ENCODE measurements around the gene IL19. TPM values are rescaled to one million over a fixed set of nuclear protein-coding genes. Genes with fewer than 3 reads are reported as not detected.

Gene IL19
- total and polyA plus RNA-seq, 2 experiments from 2014 or later, result 0.37 TPM; not detected in 1

DNA sequence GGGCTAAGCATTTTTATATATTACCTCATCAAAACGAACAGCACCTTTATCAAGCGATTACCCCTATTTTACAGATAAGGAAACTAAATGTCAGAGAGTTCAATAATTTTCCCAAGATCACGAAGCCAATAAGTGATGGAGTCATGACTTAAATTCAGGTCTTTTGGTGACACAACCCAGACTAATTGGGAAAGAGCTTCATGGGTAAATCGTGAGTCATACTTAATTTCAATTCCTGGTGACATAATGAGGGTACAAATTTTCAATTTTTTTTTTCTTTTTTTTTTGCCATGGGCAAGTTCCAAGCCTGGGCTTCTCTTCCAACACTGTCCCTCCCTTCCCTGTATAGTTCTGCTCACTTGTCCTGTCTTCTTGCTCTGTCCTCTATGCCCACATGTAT is 31.8 kb downstream of the IL19 start:
- no peaks in the 10 kb centered on the region for H3K27me3 ChIP-seq
- no peaks in the 10 kb centered on the region for H4K20me1 ChIP-seq (ENCODE audit: insufficient read depth, poor library complexity, severe bottlenecking)
- H3K4me1 ChIP-seq (ENCODE audit: insufficient read depth), result no peaks in the 10 kb centered on the region
- no peak overlapping the region for H3K27ac ChIP-seq
- H3K4me3 ChIP-seq, result no peak overlapping the region
- H3K79me2 ChIP-seq, result no peaks in the 10 kb centered on the region
- DNase-seq (ENCODE audit: low spot score), result no peak
- H3K36me3 ChIP-seq (replicated peaks; ENCODE audit: insufficient read depth, low read depth), result no peaks in the 10 kb centered on the region
- H3K4me2 ChIP-seq, result no peak overlapping the region
- TF ChIP-seq EZH2 (IDR thresholded peaks at IDR 0.05; ENCODE audit: borderline replicate concordance) (no peak), CTCF (IDR thresholded peaks at IDR 0.05; ENCODE audit: poor library complexity) (no peak), EZH2phosphoT487 (IDR thresholded peaks at IDR 0.05; ENCODE audit: low read depth, severe bottlenecking, unreplicated experiment) (no peak)
- WGBS (ENCODE audit: low lambda C conversion rate, missing lambda C conversion rate), result 91% methylated on average over 4 of the region's 4 CpGs
- no peak overlapping the region for H2AFZ ChIP-seq
- H3K9me3 ChIP-seq (ENCODE audit: low read depth), result no peaks in the 10 kb centered on the region
- no peaks in the 10 kb centered on the region for H3K9me2 ChIP-seq (replicated peaks; ENCODE audit: insufficient read depth)

DNA sequence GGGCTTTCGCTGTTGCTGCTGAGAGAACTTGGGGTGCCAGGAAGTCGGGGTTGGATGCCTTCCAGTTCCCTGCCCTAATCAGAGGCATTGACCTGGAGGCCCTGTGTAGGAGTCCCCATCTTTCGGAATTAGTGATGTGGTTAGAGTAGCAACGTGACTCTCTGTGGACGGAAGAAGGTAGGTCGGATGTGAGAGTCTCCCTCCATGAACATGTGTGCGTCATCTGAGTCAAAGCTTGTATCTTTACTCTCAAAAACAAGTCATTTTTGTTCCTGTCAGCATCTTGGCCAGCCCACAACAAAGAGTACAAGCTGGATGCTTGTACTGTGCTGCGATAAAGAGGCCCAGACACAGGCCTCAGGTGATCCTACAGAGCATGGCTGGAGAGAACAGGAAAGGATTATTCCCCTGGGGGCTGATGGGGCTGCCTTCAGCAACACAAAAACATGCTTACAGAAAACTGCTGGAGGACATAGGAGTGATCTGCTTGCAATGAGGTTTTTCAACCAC is 32.7 kb downstream of the IL19 start:
- Histone ChIP-seq H3K4me2 (no peak overlapping the region), H2AFZ (no peak overlapping the region), H3K9me2 (replicated peaks; ENCODE audit: insufficient read depth) (no peaks in the 10 kb centered on the region), H3K9me3 (ENCODE audit: low read depth) (no peaks in the 10 kb centered on the region), H3K79me2 (no peaks in the 10 kb centered on the region), H3K4me3 (no peak overlapping the region), H3K36me3 (replicated peaks; ENCODE audit: insufficient read depth, low read depth) (no peaks in the 10 kb centered on the region), H4K20me1 (ENCODE audit: insufficient read depth, poor library complexity, severe bottlenecking) (no peaks in the 10 kb centered on the region), H3K27ac (no peak overlapping the region), H3K4me1 (ENCODE audit: insufficient read depth) (no peaks in the 10 kb centered on the region), H3K27me3 (no peaks in the 10 kb centered on the region)
- TF ChIP-seq CTCF (IDR thresholded peaks at IDR 0.05; ENCODE audit: poor library complexity) (no peak), EZH2phosphoT487 (IDR thresholded peaks at IDR 0.05; ENCODE audit: low read depth, severe bottlenecking, unreplicated experiment) (no peak), EZH2 (IDR thresholded peaks at IDR 0.05; ENCODE audit: borderline replicate concordance) (no peak)
- WGBS (ENCODE audit: low lambda C conversion rate, missing lambda C conversion rate), result 89% methylated on average over 8 of the region's 8 CpGs
- DNase-seq (ENCODE audit: low spot score), result no peak

DNA sequence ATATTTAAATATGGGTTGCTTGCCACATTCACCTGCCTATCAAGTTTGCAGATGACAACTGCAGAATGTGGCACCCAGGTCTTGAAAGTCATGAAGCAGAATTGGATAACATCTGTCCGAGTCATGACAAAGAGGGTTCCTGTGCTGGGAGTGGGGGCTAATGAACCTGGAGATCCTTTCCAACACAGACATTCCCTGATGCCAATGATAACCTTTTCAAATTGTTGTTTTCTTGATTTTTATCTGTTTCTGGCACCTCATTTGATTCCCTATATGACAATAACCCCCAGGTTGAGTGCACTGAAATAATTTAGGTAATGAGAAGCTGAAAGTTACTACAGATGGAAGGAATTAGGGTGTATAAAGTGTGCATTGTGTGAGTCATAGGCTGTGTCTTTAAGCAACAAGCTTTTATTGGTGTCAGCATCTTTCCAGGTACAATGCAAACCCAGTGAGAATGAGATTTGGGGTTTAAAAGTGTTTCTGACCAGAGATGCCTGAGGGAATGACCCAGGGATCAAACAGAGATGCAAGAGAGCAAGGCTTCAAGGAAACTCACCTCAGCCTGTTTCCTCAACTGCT is 33.7 kb downstream of the IL19 start:
- no peak overlapping the region for H2AFZ ChIP-seq
- H3K4me2 ChIP-seq, result no peak overlapping the region
- no peak for TF ChIP-seq CTCF (IDR thresholded peaks at IDR 0.05; ENCODE audit: poor library complexity)
- TF ChIP-seq EZH2 (IDR thresholded peaks at IDR 0.05; ENCODE audit: borderline replicate concordance), result no peak
- TF ChIP-seq EZH2phosphoT487 (IDR thresholded peaks at IDR 0.05; ENCODE audit: low read depth, severe bottlenecking, unreplicated experiment), result no peak
- no peaks in the 10 kb centered on the region for H4K20me1 ChIP-seq (ENCODE audit: insufficient read depth, poor library complexity, severe bottlenecking)
- no peaks in the 10 kb centered on the region for H3K79me2 ChIP-seq
- no peaks in the 10 kb centered on the region for H3K9me2 ChIP-seq (replicated peaks; ENCODE audit: insufficient read depth)
- DNase-seq (ENCODE audit: low spot score), result no peak
- WGBS (ENCODE audit: low lambda C conversion rate, missing lambda C conversion rate), result 57% methylated on average over 1 of the region's 1 CpG
- no peaks in the 10 kb centered on the region for H3K36me3 ChIP-seq (replicated peaks; ENCODE audit: insufficient read depth, low read depth)
- no peak overlapping the region for H3K4me3 ChIP-seq
- H3K4me1 ChIP-seq (ENCODE audit: insufficient read depth), result no peaks in the 10 kb centered on the region
- H3K9me3 ChIP-seq (ENCODE audit: low read depth), result no peaks in the 10 kb centered on the region
- H3K27me3 ChIP-seq, result no peaks in the 10 kb centered on the region
- H3K27ac ChIP-seq, result no peak overlapping the region

All from hepatocyte (in vitro differentiated cells).